Vagina (tissue), 2 donors: ENCODE measurements around the gene ANXA6.

Source experiments
- CTCF ChIP-seq, 3 experiments: fragments of 450-650 bp in 2 of 3; fragments of 200-600 bp in 1 of 3; sonication (generic) in 1 of 3; IDR thresholded peaks; one replicate each; pipeline ENCODE4 v1.5.1; 2017 to 2019; ENCODE audit warnings: antibody characterized with exemption in 3 of 3, mild to moderate bottlenecking in 2 of 3, moderate library complexity in 2 of 3
- POLR2A ChIP-seq, 2 donors: fragments of 450-650 bp; IDR thresholded peaks; one replicate each; pipeline ENCODE4 v1.6.1; 2017; ENCODE audit warnings: antibody characterized with exemption in 2 of 2, mild to moderate bottlenecking in 2 of 2, moderate library complexity in 2 of 2

DNA sequence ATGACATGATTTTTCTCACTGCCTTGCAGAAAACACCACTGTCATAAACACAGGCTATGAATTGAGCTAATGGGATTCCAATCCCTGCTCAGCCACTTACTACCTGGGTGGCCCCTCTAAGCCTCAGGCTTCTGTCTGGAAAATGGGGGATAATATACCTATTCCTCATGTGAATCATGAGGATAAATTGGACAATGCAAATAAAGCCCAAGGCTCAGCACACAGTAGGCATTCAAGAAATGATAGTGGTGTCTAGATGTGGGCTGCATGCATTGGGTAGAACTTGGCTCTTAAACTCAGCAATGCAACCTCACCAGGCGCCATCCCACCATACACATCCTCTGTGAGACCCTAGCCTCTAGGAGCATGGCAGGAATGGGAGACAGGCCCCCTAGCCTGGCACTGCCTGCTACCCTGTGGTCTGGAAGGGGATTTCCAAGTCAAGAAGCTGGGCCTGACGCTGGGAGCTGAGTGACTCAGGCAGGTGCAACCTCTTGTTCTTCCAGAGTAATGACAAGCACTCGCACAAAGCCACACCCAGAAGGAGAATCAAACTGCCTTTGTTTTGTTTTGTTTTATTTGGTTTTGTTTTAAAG is 74.4 kb downstream of the ANXA6 start:
- TF ChIP-seq CTCF (IDR thresholded peaks at IDR 0.05), result no peak
- no peak for TF ChIP-seq POLR2A (IDR thresholded peaks at IDR 0.05)
